Endothelial cell of umbilical vein (primary cell): ENCODE results near the gene FALEC. TPM values are rescaled to one million over a fixed set of nuclear protein-coding genes. Genes with fewer than 3 reads are reported as not detected.

ENCODE experiments used
- BruUV-seq: library from RNA; stranded (reverse); fragments of 400-500 nt; replicated peaks from 2 replicates; lab custom pipeline; 2021; lab: Mats Ljungman, UMichigan
- CTCF ChIA-PET: fragments of 300-600, 350-600 bp; sonication (Branson Sonifier 250); formaldehyde crosslinking; loops from one replicate; lab custom pipeline; 2021; ENCODE audit warnings: antibody characterized with exemption, inconsistent platforms; lab: Charles Lee
- POLR2A ChIA-PET: fragments of 300-600, 350-600 bp; sonication (Branson Sonifier 250); formaldehyde crosslinking; loops from one replicate; lab custom pipeline; 2021; ENCODE audit warnings: antibody characterized with exemption, inconsistent platforms; lab: Charles Lee
- DNase-seq: peaks from one replicate; pipeline ENCODE4 v3.0.0-alpha.2; 2011; ENCODE audit warnings: low read depth, low spot score
- FAIRE-seq: peaks from 2 replicates; lab custom pipeline; 2011; peaks lifted over from hg19 to GRCh38; lab: Jason Lieb, UNC
- H2AFZ ChIP-seq: 2 replicates; pipeline ENCODE4 v1.6.0; 2012; ENCODE audit warnings: low read depth, low read length, control low read depth, inconsistent platforms
- H3K27ac ChIP-seq: 2 replicates; pipeline ENCODE4 v1.5.1; 2011; ENCODE audit warnings: low read depth, mild to moderate bottlenecking, control low read depth, low read length, moderate library complexity; ENCODE audit not compliant: insufficient read depth
- H3K27me3 ChIP-seq, 2 experiments: 2 replicates each; pipeline versions ENCODE4 v1.6.0 to v1.6.1; 2011; ENCODE audit warnings: low read length in 2 of 2, mixed read lengths in 1 of 2; ENCODE audit not compliant: control insufficient read depth in 2 of 2, insufficient read depth in 2 of 2
- H3K36me3 ChIP-seq, 2 experiments: 2 replicates in 1 of 2; 3 replicates in 1 of 2; pipeline ENCODE4 v1.5.1; 2011; ENCODE audit warnings: low read length in 2 of 2, mild to moderate bottlenecking in 1 of 2, moderate library complexity in 1 of 2; ENCODE audit not compliant: control insufficient read depth in 2 of 2, insufficient read depth in 2 of 2; ENCODE audit errors: extremely low read depth in 1 of 2
- H3K4me1 ChIP-seq: 3 replicates; pipeline ENCODE4 v1.5.1; 2011; ENCODE audit warnings: mild to moderate bottlenecking, low read length; ENCODE audit not compliant: control insufficient read depth, insufficient read depth; ENCODE audit errors: extremely low read depth
- H3K4me2 ChIP-seq: 2 replicates; pipeline ENCODE4 v1.6.1; 2011; ENCODE audit warnings: low read length, control low read depth, mixed read lengths; ENCODE audit not compliant: insufficient read depth
- H3K4me3 ChIP-seq, 3 experiments: fragments of 200-600 bp in 1 of 3; sonication (generic), shearing (Covaris generic) in 1 of 3; replicated peaks in 1 of 3; 2 replicates each; pipeline ENCODE4 v1.5.1; 2011 to 2016; ENCODE audit warnings: control low read depth in 3 of 3, low read length in 3 of 3, mild to moderate bottlenecking in 2 of 3, inconsistent platforms in 1 of 3, low read depth in 1 of 3, moderate library complexity in 1 of 3; ENCODE audit not compliant: insufficient read depth in 1 of 3
- H3K79me2 ChIP-seq: 2 replicates; pipeline ENCODE4 v1.6.0; 2012; ENCODE audit warnings: low read length, inconsistent platforms; ENCODE audit not compliant: control insufficient read depth, insufficient read depth
- H3K9ac ChIP-seq: replicated peaks from 2 replicates; pipeline ENCODE3; 2011; ENCODE audit warnings: low read length, control low read depth; ENCODE audit not compliant: insufficient read depth; ENCODE audit errors: extremely low read depth
- H3K9me1 ChIP-seq: replicated peaks from 3 replicates; pipeline ENCODE4 v1.6.0; 2011; ENCODE audit warnings: mild to moderate bottlenecking, low read length; ENCODE audit not compliant: control insufficient read depth, insufficient read depth; ENCODE audit errors: extremely low read depth
- H3K9me3 ChIP-seq: replicated peaks from 2 replicates; pipeline ENCODE4 v1.5.1; 2012; ENCODE audit warnings: low read length, inconsistent platforms; ENCODE audit not compliant: control insufficient read depth, insufficient read depth
- H4K20me1 ChIP-seq: replicated peaks from 2 replicates; pipeline ENCODE3; 2011; ENCODE audit warnings: mild to moderate bottlenecking, low read length; ENCODE audit not compliant: control insufficient read depth, insufficient read depth; ENCODE audit errors: extremely low read depth
- EZH2 ChIP-seq: IDR thresholded peaks from 2 replicates; pipeline ENCODE4 v1.6.1; 2012; ENCODE audit warnings: borderline replicate concordance, low read depth, mild to moderate bottlenecking, moderate library complexity, low read length, inconsistent platforms; ENCODE audit not compliant: severe bottlenecking
- GATA2 ChIP-seq: IDR thresholded peaks from 2 replicates; pipeline ENCODE4 v1.7.0; 2011; ENCODE audit warnings: low read depth, mild to moderate bottlenecking, moderate library complexity, mixed read lengths, low read length; ENCODE audit not compliant: insufficient read length, insufficient read depth
- MYC ChIP-seq: IDR thresholded peaks from one replicate; pipeline ENCODE4 v1.6.1; 2011; ENCODE audit warnings: mild to moderate bottlenecking, low read depth, low read length
- POLR2A ChIP-seq: IDR thresholded peaks from 2 replicates; pipeline ENCODE4 v1.6.1; 2012; ENCODE audit warnings: low read depth, mild to moderate bottlenecking, control low read depth, low read length
- POLR2AphosphoS5 ChIP-seq: IDR thresholded peaks from 2 replicates; pipeline ENCODE4 v1.6.1; 2012; ENCODE audit warnings: low read depth, mild to moderate bottlenecking, control low read depth, low read length, moderate library complexity; ENCODE audit not compliant: insufficient read depth
- dilution Hi-C: fragments of 300-500 bp; cut with MboI; formaldehyde crosslinking; loops from one replicate; pipeline ENCODE4 v1.15.0; 2019; ENCODE audit warnings: low sequenced_read_pairs; ENCODE audit not compliant: extremely low pct_ligation_motif_present
- intact Hi-C: fragments of 100-400 bp; cut with micrococcal nuclease; formaldehyde crosslinking; loops from one replicate; pipeline ENCODE4 v1.10.0; 2022
- polyA plus RNA-seq, 4 experiments: library from polyadenylated mRNA; depleted of rRNA in 3 of 4; stranded (reverse) in 3 of 4; unstranded in 1 of 4; fragments of >200 nt; gene quantifications; 2 replicates each; pipeline versions ENCODE4 v1.2.1 to v1.2.3, GENCODE V29; 2011 to 2012; ENCODE audit warnings: missing spikeins in 1 of 4
- total RNA-seq: library from RNA; stranded (reverse); gene quantifications from 2 replicates; pipeline ENCODE4 v1.2.3, GENCODE V29; 2021
- TF ChIP-seq, protein P1 (sequence below), 2 donors: IDR thresholded peaks; 1 replicate in 1 of 2; 2 replicates in 1 of 2; pipeline ENCODE4 v1.5.1; 2011; ENCODE audit warnings: low read length in 2 of 2, mild to moderate bottlenecking in 2 of 2, moderate library complexity in 2 of 2, control low read depth in 1 of 2, inconsistent platforms in 1 of 2, low read depth in 1 of 2; ENCODE audit not compliant: insufficient read depth in 1 of 2; ENCODE audit errors: extremely low read depth in 1 of 2
- TF ChIP-seq, protein P2 (sequence below): IDR thresholded peaks from 2 replicates; pipeline ENCODE4 v1.6.1; 2011; ENCODE audit not compliant: insufficient read depth, insufficient read length

FALEC gene
- total and polyA plus RNA-seq, 2 donors (not counting 3 experiments of a cell fraction or from before 2014, with no cell fraction given), result not detected

DNA sequence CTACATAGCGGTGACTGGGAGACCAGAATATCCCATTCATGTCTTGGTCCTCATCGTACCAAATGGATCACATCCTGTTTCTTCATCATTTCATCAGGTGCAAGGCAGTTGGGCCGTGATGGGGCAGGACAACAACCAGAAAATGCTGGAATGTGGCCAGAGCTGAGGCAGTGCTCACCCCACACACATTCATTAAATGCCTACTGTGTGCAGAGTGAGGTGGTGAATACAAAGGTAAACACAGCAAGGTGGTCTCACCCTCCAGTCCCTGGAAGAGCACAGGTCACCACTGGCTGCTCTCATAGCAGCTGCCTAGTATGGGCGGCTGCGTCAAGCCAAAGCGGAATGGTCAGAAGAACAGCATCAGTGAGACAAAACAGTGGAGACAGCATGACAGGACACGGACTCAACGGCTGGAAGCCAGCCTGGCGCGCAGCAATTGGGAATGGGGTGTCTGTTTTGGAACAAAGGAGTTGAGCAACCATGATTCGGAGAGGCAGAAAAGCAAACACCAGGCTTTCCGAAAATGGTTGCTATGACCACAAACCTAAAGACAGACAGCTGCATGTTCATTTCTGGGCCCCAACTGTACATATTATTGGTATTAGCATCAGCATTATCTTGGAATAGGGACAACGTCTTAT lies 28.1 kb downstream of the FALEC start:
- DNase-seq (no peak), FAIRE-seq (no peak)
- Histone ChIP-seq H4K20me1 (no peaks in the 10 kb centered on the region), H3K4me1 (peaks cover 4% of the 10 kb centered on the region), H3K36me3 (no peaks in the 10 kb centered on the region), H2AFZ (no peak overlapping the region), H3K9me1 (no peaks in the 10 kb centered on the region), H3K79me2 (no peaks in the 10 kb centered on the region), H3K9ac (no peak overlapping the region), H3K4me3 (no peak overlapping the region), H3K27me3 (peaks cover 2 to 3% of the 10 kb centered on the region in 2 experiments), H3K27ac (no peak overlapping the region), H3K9me3 (no peaks in the 10 kb centered on the region), H3K4me2 (no peak overlapping the region)
- no TSS peak for BruUV-seq
- intact Hi-C loops, result no loop called here
- dilution Hi-C loops, result no loop called here
- TF ChIP-seq GATA2 (no peak), EZH2 (no peak), POLR2AphosphoS5 (no peak), MYC (no peak), POLR2A (no peak)
- TF ChIP-seq, protein P1, sequence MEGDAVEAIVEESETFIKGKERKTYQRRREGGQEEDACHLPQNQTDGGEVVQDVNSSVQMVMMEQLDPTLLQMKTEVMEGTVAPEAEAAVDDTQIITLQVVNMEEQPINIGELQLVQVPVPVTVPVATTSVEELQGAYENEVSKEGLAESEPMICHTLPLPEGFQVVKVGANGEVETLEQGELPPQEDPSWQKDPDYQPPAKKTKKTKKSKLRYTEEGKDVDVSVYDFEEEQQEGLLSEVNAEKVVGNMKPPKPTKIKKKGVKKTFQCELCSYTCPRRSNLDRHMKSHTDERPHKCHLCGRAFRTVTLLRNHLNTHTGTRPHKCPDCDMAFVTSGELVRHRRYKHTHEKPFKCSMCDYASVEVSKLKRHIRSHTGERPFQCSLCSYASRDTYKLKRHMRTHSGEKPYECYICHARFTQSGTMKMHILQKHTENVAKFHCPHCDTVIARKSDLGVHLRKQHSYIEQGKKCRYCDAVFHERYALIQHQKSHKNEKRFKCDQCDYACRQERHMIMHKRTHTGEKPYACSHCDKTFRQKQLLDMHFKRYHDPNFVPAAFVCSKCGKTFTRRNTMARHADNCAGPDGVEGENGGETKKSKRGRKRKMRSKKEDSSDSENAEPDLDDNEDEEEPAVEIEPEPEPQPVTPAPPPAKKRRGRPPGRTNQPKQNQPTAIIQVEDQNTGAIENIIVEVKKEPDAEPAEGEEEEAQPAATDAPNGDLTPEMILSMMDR (IDR thresholded peaks at IDR 0.05; ENCODE audit: extremely low read depth in 1 of 2, insufficient read depth in 1 of 2, low read depth in 1 of 2, low read length in 2 of 2), result no peak
- TF ChIP-seq, protein P2, sequence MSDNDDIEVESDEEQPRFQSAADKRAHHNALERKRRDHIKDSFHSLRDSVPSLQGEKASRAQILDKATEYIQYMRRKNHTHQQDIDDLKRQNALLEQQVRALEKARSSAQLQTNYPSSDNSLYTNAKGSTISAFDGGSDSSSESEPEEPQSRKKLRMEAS, result no peak
- ChIA-PET CTCF (interaction anchor here (0.8 to 6.7 kb wide), 4 partner anchors 11 to 16 kb away, joined by 3 to 55 read pairs (median 3); no protein-coding TSS in a partner anchor), POLR2A (no interaction called here)
